ENCODE results near the gene TNIK.
A peak's percentile ranks its signal among the peaks of the same experiment; 100 is the strongest.
"Not testable (repeated sequence)": the region's sequence is repeated elsewhere in the genome, so short reads cannot be mapped to it uniquely, and the experiment has no call there.

The TNIK gene

DNA sequence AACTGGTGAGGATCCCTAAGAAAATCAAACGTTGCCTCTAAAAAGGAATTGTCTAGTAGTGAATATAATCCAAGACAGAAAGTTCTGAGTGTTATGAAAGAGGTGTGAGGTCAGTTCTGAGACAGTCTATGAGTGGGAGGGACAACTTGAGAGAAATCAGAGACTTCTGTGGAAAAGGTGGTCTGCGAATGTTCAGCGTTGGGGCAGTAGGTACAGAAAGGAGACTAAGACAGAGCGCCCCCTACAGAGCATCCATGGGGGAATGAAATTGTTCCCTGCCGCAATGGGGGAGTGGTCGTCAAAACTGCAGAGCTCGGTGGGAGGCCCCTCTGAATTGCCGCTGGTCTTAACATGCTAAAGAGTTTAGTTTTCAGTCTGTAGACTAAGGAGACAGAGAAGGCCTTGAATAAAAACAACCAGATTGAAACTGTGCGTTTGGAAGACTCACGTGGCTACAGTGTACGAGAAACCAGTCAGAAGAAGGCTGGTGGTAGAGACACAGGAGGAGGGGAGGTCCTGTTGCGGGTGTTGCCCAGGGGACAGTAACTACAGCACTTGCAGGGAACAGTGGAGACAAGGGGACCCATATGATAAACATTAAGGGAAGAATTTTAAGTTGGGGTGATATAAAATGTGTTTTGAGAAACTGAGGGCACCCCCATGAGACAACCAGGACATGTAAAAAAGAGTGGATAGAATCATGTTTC, 6.9 kb downstream of the TNIK start:
- peaks cover 38% of the 10 kb centered on the region for H3K4me1 Mint-ChIP-seq
- peaks cover 10% of the 10 kb centered on the region for H3K36me3 Mint-ChIP-seq (ENCODE audit: insufficient read depth)
- no peak overlapping the region for H3K27ac Mint-ChIP-seq (ENCODE audit: low read depth)
- DNase-seq (ENCODE audit: low spot score in 2 of 2): no peak
- H3K9me3 Mint-ChIP-seq: no peaks in the 10 kb centered on the region
- no peak for ATAC-seq (replicated peaks; ENCODE audit: extremely low read depth, poor library complexity, severe bottlenecking)
- no peaks in the 10 kb centered on the region for H3K27me3 Mint-ChIP-seq
- H3K4me3 Mint-ChIP-seq: no peak overlapping the region

DNA sequence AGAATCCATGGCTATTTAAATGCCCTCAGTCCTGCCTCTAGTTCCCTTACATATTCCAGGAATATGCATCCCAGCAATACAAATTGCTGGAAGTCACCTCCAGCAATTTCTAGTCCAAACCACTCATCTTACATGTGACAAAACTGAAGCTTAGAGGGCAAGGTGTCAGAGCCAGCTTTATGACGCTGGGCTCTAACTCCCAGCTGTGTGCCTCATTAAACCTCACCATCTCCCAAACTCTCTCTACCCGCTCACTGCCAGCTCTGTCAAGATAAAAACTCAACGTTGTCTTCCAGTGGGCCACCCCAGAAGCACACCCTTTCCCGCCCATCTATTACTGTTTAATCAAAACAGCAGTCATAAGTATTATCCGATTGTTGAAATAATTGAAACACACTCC, 7.9 kb downstream of the TNIK start:
- Mint-ChIP-seq H3K4me1 (peaks cover 33% of the 10 kb centered on the region), H3K9me3 (no peaks in the 10 kb centered on the region), H3K4me3 (no peak overlapping the region), H3K27me3 (no peaks in the 10 kb centered on the region), H3K36me3 (ENCODE audit: insufficient read depth) (no peaks in the 10 kb centered on the region), H3K27ac (ENCODE audit: low read depth) (no peak overlapping the region)
- DNase-seq (ENCODE audit: low spot score in 2 of 2): no peak
- ATAC-seq (replicated peaks; ENCODE audit: extremely low read depth, poor library complexity, severe bottlenecking): no peak

DNA sequence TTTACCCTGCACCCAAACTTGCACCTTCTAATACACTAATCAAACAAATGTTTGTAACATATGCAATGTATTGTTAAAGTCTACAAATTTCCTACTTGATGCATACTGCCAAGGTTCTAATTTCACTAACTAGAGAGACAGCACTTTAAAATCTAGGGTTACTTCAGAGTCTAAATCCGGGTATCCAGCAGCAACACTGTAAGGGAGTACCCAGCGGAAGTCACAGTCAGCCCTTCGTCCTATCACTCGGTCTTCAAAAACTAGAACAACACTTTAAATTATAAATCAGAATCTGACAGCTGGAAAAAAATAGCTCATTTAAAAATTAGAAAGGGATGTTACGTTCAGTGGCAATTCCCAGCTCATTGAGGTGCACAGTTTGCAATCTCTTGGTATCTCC, 8.3 kb downstream of the TNIK start:
- no peaks in the 10 kb centered on the region for H3K36me3 Mint-ChIP-seq (ENCODE audit: insufficient read depth)
- no peak for DNase-seq (ENCODE audit: low spot score in 2 of 2)
- H3K27me3 Mint-ChIP-seq: no peaks in the 10 kb centered on the region
- H3K4me3 Mint-ChIP-seq: no peak overlapping the region
- no peaks in the 10 kb centered on the region for H3K9me3 Mint-ChIP-seq
- ATAC-seq (replicated peaks; ENCODE audit: extremely low read depth, poor library complexity, severe bottlenecking): no peak
- H3K27ac Mint-ChIP-seq (ENCODE audit: low read depth): no peak overlapping the region
- peaks cover 31% of the 10 kb centered on the region for H3K4me1 Mint-ChIP-seq

DNA sequence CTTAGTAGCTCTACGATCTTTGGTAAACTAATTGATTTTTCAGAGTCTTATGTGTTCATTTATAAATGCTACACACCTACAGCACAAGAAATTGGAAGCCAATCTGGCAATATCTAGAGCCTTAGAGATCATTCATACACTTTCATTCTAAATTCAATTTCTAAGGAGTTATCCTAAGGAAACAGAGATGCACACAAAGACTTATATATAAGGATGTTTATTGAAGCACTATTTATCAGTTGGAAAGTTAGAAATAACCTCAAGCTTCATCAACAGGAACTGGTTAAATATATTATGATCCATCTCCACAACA, 12.7 kb downstream of the TNIK start:
- not testable (repeated sequence) for ATAC-seq (replicated peaks; ENCODE audit: extremely low read depth, poor library complexity, severe bottlenecking); DNase-seq (ENCODE audit: low spot score in 2 of 2); H3K9me3 Mint-ChIP-seq; H3K27me3 Mint-ChIP-seq; H3K27ac Mint-ChIP-seq (ENCODE audit: low read depth); H3K36me3 Mint-ChIP-seq (ENCODE audit: insufficient read depth); H3K4me3 Mint-ChIP-seq
- H3K4me1 Mint-ChIP-seq: peaks cover 32% of the 10 kb centered on the region

DNA sequence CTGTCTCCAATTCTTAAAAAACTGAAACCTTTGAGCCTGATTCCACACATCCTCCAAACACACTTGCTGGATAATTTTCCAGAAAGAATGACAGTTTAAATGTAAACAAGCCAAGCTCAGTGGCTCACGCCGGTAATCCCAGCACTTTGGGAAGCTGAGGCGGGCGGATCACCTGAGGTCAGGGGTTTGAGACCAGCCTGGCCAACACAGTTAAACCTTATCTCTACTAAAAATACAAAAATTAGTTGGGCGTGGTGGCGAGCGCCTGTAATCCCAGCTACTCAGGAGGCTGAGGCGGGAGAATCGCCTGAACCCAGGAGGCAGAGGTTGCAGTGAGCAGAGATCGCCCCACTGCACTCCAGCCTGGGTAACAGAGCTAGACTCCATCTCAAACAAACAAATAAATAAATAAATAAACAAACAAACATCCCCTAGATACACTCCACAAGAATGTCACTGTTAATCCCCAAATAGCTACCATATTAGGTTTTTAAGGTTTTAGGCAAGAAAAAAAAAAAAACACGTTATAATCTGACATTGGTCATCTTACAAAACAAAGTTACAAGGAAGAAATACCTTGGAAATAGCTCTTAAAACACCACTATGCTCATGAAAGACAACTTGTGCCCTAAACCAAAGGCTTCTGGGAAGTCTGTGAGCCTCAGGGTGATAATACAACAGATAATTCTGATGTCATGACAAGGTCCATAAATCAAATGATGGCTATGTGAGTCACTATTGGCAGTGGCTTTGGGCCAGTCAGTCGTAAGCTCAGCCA, 13.2 kb downstream of the TNIK start:
- ATAC-seq (replicated peaks; ENCODE audit: extremely low read depth, poor library complexity, severe bottlenecking) (no peak), DNase-seq (ENCODE audit: low spot score in 2 of 2) (no peak)
- Mint-ChIP-seq H3K9me3 (no peaks in the 10 kb centered on the region), H3K27me3 (no peaks in the 10 kb centered on the region), H3K4me1 (peaks cover 33% of the 10 kb centered on the region), H3K4me3 (no peak overlapping the region), H3K27ac (ENCODE audit: low read depth) (no peak overlapping the region), H3K36me3 (ENCODE audit: insufficient read depth) (peaks cover 2% of the 10 kb centered on the region)

DNA sequence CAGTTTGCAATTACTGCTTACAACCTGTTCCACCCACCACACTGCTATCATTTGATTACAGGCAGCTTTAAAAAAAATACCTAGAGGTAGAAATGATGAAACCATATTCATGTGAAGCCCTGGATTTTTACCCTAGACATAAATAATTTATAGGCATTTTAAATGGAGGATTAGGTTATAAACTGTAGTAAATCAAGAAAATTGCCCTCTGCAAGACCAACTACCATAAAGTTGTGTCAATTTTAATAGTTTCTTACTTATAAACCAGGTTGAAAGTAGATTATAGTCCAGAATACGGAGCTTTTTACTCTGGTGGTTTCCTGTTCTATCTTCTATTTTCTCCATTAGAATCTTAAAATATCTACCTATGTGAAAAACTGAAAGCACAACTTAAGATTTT, 13.9 kb downstream of the TNIK start:
- H3K4me1 Mint-ChIP-seq: peaks cover 36% of the 10 kb centered on the region
- no peak for DNase-seq (ENCODE audit: low spot score in 2 of 2)
- no peak overlapping the region for H3K4me3 Mint-ChIP-seq
- H3K27ac Mint-ChIP-seq (ENCODE audit: low read depth): no peak overlapping the region
- no peaks in the 10 kb centered on the region for H3K27me3 Mint-ChIP-seq
- ATAC-seq (replicated peaks; ENCODE audit: extremely low read depth, poor library complexity, severe bottlenecking): no peak
- no peaks in the 10 kb centered on the region for H3K9me3 Mint-ChIP-seq
- peaks cover 2% of the 10 kb centered on the region for H3K36me3 Mint-ChIP-seq (ENCODE audit: insufficient read depth)

DNA sequence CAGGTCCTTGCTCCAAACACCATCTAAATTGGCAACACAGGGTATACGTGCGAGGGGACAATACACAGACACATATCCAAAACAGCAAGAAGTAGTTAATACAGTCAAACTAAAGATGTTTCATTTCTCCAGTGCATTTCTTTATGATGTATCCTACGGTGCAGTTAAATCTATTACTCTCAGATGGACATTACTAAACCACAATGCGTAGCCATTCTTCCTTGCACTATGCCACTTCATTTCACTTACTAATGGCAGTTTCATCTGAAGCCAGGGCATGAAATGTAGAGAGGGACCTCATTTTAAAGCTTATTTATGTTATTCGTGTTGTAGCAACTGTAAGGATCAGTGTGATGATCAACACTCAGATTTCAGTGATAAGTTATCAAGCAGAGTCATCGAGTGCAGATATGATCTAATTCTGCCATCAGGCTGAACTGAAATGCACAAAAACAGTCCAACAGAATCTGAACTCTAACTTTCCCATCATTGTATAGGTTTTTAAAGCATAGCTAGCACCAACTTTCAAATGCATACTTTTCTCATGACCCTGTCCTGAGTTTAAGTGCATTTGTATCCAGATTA, 14.5 kb downstream of the TNIK start:
- peaks cover 2% of the 10 kb centered on the region for H3K36me3 Mint-ChIP-seq (ENCODE audit: insufficient read depth)
- peaks cover 42% of the 10 kb centered on the region for H3K4me1 Mint-ChIP-seq
- H3K27me3 Mint-ChIP-seq: no peaks in the 10 kb centered on the region
- H3K9me3 Mint-ChIP-seq: no peaks in the 10 kb centered on the region
- no peak for ATAC-seq (replicated peaks; ENCODE audit: extremely low read depth, poor library complexity, severe bottlenecking)
- no peak for DNase-seq (ENCODE audit: low spot score in 2 of 2)
- H3K4me3 Mint-ChIP-seq: no peak overlapping the region
- no peak overlapping the region for H3K27ac Mint-ChIP-seq (ENCODE audit: low read depth)

DNA sequence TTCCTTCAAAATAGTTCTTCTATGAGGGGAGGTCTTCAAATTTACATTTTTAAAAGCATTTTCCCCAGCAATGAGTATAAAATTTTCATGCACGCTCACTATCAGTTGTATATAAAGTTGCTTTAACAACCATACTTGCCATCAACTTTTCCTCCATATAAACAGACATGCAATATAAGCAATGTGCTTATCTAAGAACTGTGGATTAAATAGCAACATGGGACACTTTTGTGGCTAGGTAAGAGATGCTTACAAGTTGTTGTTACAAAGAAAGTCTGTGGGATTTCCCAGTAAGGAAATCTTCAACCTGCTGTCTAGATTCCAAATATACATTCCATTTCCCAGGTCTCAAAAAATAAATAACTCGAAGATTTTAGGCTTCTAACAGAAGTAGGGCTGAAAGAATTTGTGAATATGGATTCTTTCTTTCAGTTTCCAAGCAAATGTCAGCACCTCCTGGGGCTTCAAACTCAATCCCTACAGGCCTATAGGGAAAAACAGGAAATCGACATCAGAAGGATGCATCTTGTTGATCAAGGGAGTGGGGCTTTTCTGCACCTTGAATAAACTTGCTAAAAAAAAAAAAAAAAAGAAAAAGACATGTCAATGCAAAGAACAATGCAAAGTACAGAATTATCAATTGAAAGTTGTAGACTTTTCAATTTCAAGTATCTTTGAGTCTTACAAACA, 16.1 kb downstream of the TNIK start:
- DNase-seq (ENCODE audit: low spot score in 2 of 2): no peak
- Mint-ChIP-seq H3K4me1 (peaks cover 50% of the 10 kb centered on the region), H3K9me3 (no peaks in the 10 kb centered on the region), H3K4me3 (no peak overlapping the region), H3K27me3 (no peaks in the 10 kb centered on the region), H3K27ac (ENCODE audit: low read depth) (no peak overlapping the region), H3K36me3 (ENCODE audit: insufficient read depth) (peaks cover 5% of the 10 kb centered on the region)
- no peak for ATAC-seq (replicated peaks; ENCODE audit: extremely low read depth, poor library complexity, severe bottlenecking)

DNA sequence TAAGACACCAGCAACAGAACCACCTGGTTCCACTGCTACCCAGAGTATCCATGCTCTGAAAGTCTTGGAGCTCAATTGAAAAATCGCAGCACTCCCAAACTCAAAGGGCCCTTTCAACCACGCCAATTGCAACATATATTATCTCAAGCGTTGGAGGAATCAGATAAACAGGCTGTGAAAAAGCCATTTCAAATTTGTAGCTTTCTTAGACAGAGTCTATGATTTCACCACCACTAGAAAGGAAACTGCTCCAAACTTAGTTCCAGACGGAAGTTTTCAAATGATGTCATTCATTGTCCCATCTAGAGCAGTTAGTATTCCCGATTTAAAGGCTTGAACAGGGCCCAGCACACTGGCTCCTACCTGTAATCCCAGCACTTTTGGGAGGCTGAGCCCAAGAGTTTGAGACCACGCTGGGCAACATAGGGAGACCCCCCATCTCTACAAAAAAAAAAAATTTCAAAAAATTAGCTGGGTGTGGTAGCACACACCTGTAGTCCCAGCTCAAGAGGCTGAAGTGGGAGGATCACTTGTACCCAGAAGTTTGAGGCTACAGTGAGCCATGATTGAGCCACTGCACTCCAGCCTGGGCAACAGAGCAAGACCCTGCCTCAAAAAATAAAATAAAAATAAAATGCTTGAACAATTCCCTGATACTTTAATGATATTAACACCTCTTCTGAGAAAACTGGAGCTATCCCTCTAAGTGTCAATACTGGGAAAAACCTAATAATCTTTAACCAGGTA, 16.8 kb downstream of the TNIK start:
- H3K27ac Mint-ChIP-seq (ENCODE audit: low read depth): no peak overlapping the region
- H3K27me3 Mint-ChIP-seq: no peaks in the 10 kb centered on the region
- H3K4me3 Mint-ChIP-seq: no peak overlapping the region
- H3K9me3 Mint-ChIP-seq: no peaks in the 10 kb centered on the region
- peaks cover 5% of the 10 kb centered on the region for H3K36me3 Mint-ChIP-seq (ENCODE audit: insufficient read depth)
- ATAC-seq (replicated peaks; ENCODE audit: extremely low read depth, poor library complexity, severe bottlenecking) (no peak), DNase-seq (ENCODE audit: low spot score in 2 of 2) (no peak)
- peaks cover 51% of the 10 kb centered on the region for H3K4me1 Mint-ChIP-seq

DNA sequence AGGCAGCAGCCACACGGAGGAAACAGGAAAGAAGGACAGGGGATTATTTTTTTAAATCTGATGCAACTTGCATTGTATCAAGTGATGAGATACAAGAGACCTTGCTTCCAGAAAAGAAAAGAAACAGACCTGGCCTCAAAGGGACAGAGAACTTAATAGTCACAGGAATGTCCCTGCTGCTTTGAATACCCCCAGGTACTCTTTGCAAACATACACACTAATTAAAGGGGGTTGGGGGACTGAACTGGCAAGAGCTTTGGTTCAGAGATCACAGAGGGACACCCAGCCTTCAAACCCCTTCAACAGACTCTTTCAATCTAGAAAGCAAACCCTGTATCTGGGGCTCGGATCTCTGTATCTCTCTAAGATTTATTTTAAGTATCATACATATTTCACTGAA, 18.0 kb downstream of the TNIK start:
- DNase-seq (ENCODE audit: low spot score in 2 of 2) (no peak), ATAC-seq (replicated peaks; ENCODE audit: extremely low read depth, poor library complexity, severe bottlenecking) (no peak)
- Mint-ChIP-seq H3K27me3 (no peaks in the 10 kb centered on the region), H3K36me3 (ENCODE audit: insufficient read depth) (peaks cover 5% of the 10 kb centered on the region), H3K9me3 (no peaks in the 10 kb centered on the region), H3K4me3 (no peak overlapping the region), H3K4me1 (peaks cover 57% of the 10 kb centered on the region), H3K27ac (ENCODE audit: low read depth) (no peak overlapping the region)

DNA sequence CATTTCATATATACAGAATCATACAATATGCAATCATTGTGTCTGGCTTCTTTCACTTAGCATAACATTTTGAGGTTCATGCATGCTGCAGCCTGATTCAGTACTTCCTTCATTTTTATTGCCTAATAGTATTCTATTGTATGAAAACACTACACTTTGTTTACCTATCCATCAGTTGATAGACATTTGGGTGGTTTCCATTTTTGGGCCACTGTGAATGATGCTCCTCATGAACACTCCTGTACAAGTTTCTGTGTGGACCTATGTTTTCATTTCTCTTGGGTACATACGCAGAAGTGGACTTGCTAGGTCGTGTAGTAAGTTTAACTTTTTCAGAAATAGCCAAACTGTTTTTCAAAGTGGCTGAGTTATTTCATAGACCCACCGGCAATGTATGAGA, 18.8 kb downstream of the TNIK start:
- Mint-ChIP-seq H3K9me3 (no peaks in the 10 kb centered on the region), H3K27me3 (no peaks in the 10 kb centered on the region)

DNA sequence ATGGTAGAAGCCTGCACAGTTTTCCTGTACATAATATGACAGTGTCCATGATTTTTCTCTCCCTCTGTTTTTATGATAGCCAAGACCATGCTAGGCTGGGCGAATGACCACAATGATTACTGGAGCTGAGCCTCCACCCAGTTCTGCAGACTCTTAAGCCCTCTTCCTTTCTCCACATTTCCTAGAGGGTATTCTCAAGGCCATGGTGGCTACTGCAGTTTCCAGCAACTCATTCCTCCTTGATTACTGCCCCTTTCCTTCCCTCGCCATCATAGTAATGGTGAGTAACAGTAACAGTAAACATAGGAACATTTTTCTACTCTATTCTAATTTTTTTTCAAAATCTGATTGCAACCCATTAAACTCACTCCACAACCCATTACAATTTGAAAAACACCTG, 20.2 kb downstream of the TNIK start:
- DNase-seq (ENCODE audit: low spot score in 2 of 2) (no peak), ATAC-seq (replicated peaks; ENCODE audit: extremely low read depth, poor library complexity, severe bottlenecking) (no peak)
- H3K4me3 Mint-ChIP-seq: no peak overlapping the region
- H3K27ac Mint-ChIP-seq (ENCODE audit: low read depth): peak overlapping the region; percentile 27
- peaks cover 63% of the 10 kb centered on the region for H3K4me1 Mint-ChIP-seq
- H3K27me3 Mint-ChIP-seq: no peaks in the 10 kb centered on the region
- no peaks in the 10 kb centered on the region for H3K9me3 Mint-ChIP-seq
- peaks cover 7% of the 10 kb centered on the region for H3K36me3 Mint-ChIP-seq (ENCODE audit: insufficient read depth)

More for the DNA sequence above, 18.8 kb downstream of the TNIK start:
- no peak overlapping the region for H3K4me3 Mint-ChIP-seq
- peaks cover 5% of the 10 kb centered on the region for H3K36me3 Mint-ChIP-seq (ENCODE audit: insufficient read depth)
- no peak overlapping the region for H3K27ac Mint-ChIP-seq (ENCODE audit: low read depth)
- ATAC-seq (replicated peaks; ENCODE audit: extremely low read depth, poor library complexity, severe bottlenecking) (no peak), DNase-seq (ENCODE audit: low spot score in 2 of 2) (no peak)
- H3K4me1 Mint-ChIP-seq: peaks cover 65% of the 10 kb centered on the region

Measured in central memory CD8-positive, alpha-beta T cell (primary cell).